GM23338 (cell line): Measurements from ENCODE around the gene GRIK4. TPM values are rescaled to one million over a fixed set of nuclear protein-coding genes. Genes with fewer than 3 reads are reported as not detected.

Source experiments
- ATAC-seq: fragments of 200-7000 bp; cut with Tn5 transposase; 3 replicates; pipeline ENCODE4 v1.9.1; 2020
- DNase-seq: peaks from one replicate; pipeline ENCODE4 v3.0.0-alpha.2; 2015; ENCODE audit warnings: low spot score
- H2AFZ ChIP-seq: fragments of 200-600 bp; sonication (generic); 2 replicates; pipeline ENCODE4 v1.8.0; 2016; ENCODE audit warnings: antibody characterized with exemption, mild to moderate bottlenecking, moderate library complexity
- H3F3A ChIP-seq: fragments of 200-600 bp; sonication (generic); replicated peaks from 2 replicates; pipeline ENCODE4 v1.8.0; 2017; ENCODE audit warnings: antibody characterized with exemption, mixed run types, low read depth
- H3K27ac ChIP-seq: fragments of 200-600 bp; sonication (generic); 2 replicates; pipeline ENCODE4 v1.6.1; 2016; ENCODE audit warnings: low read depth
- H3K27me3 ChIP-seq: fragments of 200-600 bp; sonication (generic); 2 replicates; pipeline ENCODE4 v1.8.0; 2016; ENCODE audit warnings: mild to moderate bottlenecking, mixed run types, moderate library complexity; ENCODE audit not compliant: insufficient read depth
- H3K36me3 ChIP-seq: fragments of 200-600 bp; sonication (generic); 2 replicates; pipeline ENCODE4 v1.8.0; 2016; ENCODE audit warnings: mild to moderate bottlenecking; ENCODE audit not compliant: insufficient read depth
- H3K4me1 ChIP-seq: fragments of 200-600 bp; sonication (generic); 2 replicates; pipeline ENCODE4 v1.8.0; 2016; ENCODE audit warnings: mild to moderate bottlenecking, moderate library complexity; ENCODE audit not compliant: insufficient read depth
- H3K4me2 ChIP-seq: fragments of 200-600 bp; sonication (generic); 2 replicates; pipeline ENCODE4 v1.7.1; 2017; ENCODE audit warnings: mixed run types
- H3K4me3 ChIP-seq: fragments of 200-600 bp; sonication (generic); 2 replicates; pipeline ENCODE4 v1.6.1; 2016; ENCODE audit warnings: mixed run types
- H3K79me2 ChIP-seq: fragments of 200-600 bp; sonication (generic); replicated peaks from 2 replicates; pipeline ENCODE4 v1.8.0; 2017; ENCODE audit warnings: mild to moderate bottlenecking; ENCODE audit not compliant: insufficient read depth
- H3K9me2 ChIP-seq: fragments of 200-600 bp; sonication (generic); 2 replicates; pipeline ENCODE4 v1.8.0; 2017; ENCODE audit not compliant: insufficient read depth
- H4K20me1 ChIP-seq: fragments of 200-600 bp; sonication (generic); replicated peaks from 2 replicates; pipeline ENCODE4 v1.8.0; 2017; ENCODE audit warnings: mild to moderate bottlenecking; ENCODE audit not compliant: insufficient read depth
- H3K27ac Mint-ChIP-seq: 2 replicates; pipeline ENCODE4 v1.8.0; 2020; ENCODE audit warnings: inconsistent platforms, mild to moderate bottlenecking, moderate library complexity, mixed read lengths
- H3K27me3 Mint-ChIP-seq: 3 replicates; pipeline ENCODE4 v1.8.0; 2022; ENCODE audit warnings: low read depth, mild to moderate bottlenecking, moderate library complexity, mixed read lengths, inconsistent platforms; ENCODE audit not compliant: insufficient read depth, poor library complexity
- H3K36me3 Mint-ChIP-seq: 3 replicates; pipeline ENCODE4 v1.8.0; 2021; ENCODE audit warnings: low read depth, mild to moderate bottlenecking, inconsistent platforms, moderate library complexity, mixed read lengths
- H3K4me1 Mint-ChIP-seq: 3 replicates; pipeline ENCODE4 v1.8.0; 2020; ENCODE audit warnings: mild to moderate bottlenecking, inconsistent platforms, mixed read lengths
- H3K4me3 Mint-ChIP-seq: 3 replicates; pipeline ENCODE4 v1.8.0; 2021; ENCODE audit warnings: moderate library complexity, mild to moderate bottlenecking, inconsistent platforms, mixed read lengths
- H3K9me3 Mint-ChIP-seq: 3 replicates; pipeline ENCODE4 v1.8.0; 2020; ENCODE audit warnings: moderate library complexity, mild to moderate bottlenecking, inconsistent platforms, mixed read lengths
- EZH2 ChIP-seq: fragments of 200-600 bp; sonication (generic); IDR thresholded peaks from one replicate; pipeline ENCODE4 v1.8.0; 2017; ENCODE audit warnings: antibody characterized with exemption, mild to moderate bottlenecking, low read depth; ENCODE audit not compliant: unreplicated experiment
- JUNB ChIP-seq: IDR thresholded peaks from one replicate; pipeline ENCODE4 v1.6.1; 2016; ENCODE audit warnings: antibody characterized with exemption; ENCODE audit not compliant: unreplicated experiment
- NANOG ChIP-seq: IDR thresholded peaks from 2 replicates; pipeline ENCODE4 v1.6.1; 2016; ENCODE audit warnings: antibody characterized with exemption, borderline replicate concordance
- POLR2AphosphoS5 ChIP-seq: IDR thresholded peaks from 2 replicates; pipeline ENCODE4 v1.6.1; 2016; ENCODE audit warnings: antibody characterized with exemption, low read depth
- STAT1 ChIP-seq: IDR thresholded peaks from one replicate; pipeline ENCODE4 v1.6.1; 2016; ENCODE audit warnings: antibody characterized with exemption; ENCODE audit not compliant: unreplicated experiment
- ZNF331 ChIP-seq: fragments of 250-450 bp; sonication (Bioruptor Pico); IDR thresholded peaks from 2 replicates; pipeline ENCODE4 v1.5.0; 2020; ENCODE audit warnings: low read depth, mild to moderate bottlenecking, moderate library complexity
- polyA plus RNA-seq: library from polyadenylated mRNA; unstranded; fragments of >200 nt; fragmentation: Nextera tagmentation; extraction: Ambion mirVana; gene quantifications from 2 replicates; pipeline ENCODE4 v1.2.1, GENCODE V29; 2016
- total RNA-seq: library from RNA; depleted of rRNA; stranded (reverse); fragments of >200 nt; shearing (Covaris generic); gene quantifications from 2 replicates; pipeline ENCODE4 v1.2.3, GENCODE V29; 2014
- TF ChIP-seq, protein P1 (sequence below): fragments of 250-450 bp; sonication (Bioruptor Pico); IDR thresholded peaks from 2 replicates; pipeline ENCODE4 v1.5.0; 2020; ENCODE audit warnings: mild to moderate bottlenecking, moderate library complexity
- TF ChIP-seq, protein P2 (sequence below): IDR thresholded peaks from one replicate; pipeline ENCODE4 v1.6.1; 2018; ENCODE audit warnings: antibody characterized with exemption; ENCODE audit not compliant: unreplicated experiment
- TF ChIP-seq, protein P3 (sequence below), 2 experiments: fragments of 200-600 bp in 1 of 2; sonication (generic) in 1 of 2; conservative IDR thresholded peaks; 2 replicates each; pipeline versions ENCODE4 v1.5.1 to v1.6.1; 2016 to 2017; ENCODE audit warnings: antibody characterized with exemption in 2 of 2, low read depth in 2 of 2, mild to moderate bottlenecking in 2 of 2, moderate library complexity in 1 of 2

The GRIK4 gene
- total and polyA plus RNA-seq, 2 experiments from 2014 or later: 0.63 to 2.2 TPM

DNA sequence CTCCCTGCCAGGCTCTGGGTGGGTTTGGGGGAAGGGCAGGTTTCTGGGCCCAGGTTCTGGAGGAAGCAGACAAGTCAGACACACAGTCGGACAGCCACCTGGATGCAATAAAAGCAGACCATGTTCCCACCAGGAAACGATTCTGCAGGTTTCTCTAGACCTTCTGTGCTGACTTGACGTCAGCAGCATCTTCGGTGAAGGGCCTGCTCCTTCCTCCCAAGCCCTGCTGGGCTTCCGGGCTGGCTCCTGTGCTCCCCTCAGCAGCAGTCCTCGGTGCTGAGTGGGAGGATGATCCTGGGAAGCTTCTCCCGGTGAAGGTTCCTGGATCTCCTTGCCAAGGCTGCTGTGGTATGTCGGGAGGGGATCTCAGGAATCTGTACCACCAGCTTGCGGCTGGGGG lies 240.0 kb downstream of the GRIK4 start (continued):
- TF ChIP-seq, protein P1, sequence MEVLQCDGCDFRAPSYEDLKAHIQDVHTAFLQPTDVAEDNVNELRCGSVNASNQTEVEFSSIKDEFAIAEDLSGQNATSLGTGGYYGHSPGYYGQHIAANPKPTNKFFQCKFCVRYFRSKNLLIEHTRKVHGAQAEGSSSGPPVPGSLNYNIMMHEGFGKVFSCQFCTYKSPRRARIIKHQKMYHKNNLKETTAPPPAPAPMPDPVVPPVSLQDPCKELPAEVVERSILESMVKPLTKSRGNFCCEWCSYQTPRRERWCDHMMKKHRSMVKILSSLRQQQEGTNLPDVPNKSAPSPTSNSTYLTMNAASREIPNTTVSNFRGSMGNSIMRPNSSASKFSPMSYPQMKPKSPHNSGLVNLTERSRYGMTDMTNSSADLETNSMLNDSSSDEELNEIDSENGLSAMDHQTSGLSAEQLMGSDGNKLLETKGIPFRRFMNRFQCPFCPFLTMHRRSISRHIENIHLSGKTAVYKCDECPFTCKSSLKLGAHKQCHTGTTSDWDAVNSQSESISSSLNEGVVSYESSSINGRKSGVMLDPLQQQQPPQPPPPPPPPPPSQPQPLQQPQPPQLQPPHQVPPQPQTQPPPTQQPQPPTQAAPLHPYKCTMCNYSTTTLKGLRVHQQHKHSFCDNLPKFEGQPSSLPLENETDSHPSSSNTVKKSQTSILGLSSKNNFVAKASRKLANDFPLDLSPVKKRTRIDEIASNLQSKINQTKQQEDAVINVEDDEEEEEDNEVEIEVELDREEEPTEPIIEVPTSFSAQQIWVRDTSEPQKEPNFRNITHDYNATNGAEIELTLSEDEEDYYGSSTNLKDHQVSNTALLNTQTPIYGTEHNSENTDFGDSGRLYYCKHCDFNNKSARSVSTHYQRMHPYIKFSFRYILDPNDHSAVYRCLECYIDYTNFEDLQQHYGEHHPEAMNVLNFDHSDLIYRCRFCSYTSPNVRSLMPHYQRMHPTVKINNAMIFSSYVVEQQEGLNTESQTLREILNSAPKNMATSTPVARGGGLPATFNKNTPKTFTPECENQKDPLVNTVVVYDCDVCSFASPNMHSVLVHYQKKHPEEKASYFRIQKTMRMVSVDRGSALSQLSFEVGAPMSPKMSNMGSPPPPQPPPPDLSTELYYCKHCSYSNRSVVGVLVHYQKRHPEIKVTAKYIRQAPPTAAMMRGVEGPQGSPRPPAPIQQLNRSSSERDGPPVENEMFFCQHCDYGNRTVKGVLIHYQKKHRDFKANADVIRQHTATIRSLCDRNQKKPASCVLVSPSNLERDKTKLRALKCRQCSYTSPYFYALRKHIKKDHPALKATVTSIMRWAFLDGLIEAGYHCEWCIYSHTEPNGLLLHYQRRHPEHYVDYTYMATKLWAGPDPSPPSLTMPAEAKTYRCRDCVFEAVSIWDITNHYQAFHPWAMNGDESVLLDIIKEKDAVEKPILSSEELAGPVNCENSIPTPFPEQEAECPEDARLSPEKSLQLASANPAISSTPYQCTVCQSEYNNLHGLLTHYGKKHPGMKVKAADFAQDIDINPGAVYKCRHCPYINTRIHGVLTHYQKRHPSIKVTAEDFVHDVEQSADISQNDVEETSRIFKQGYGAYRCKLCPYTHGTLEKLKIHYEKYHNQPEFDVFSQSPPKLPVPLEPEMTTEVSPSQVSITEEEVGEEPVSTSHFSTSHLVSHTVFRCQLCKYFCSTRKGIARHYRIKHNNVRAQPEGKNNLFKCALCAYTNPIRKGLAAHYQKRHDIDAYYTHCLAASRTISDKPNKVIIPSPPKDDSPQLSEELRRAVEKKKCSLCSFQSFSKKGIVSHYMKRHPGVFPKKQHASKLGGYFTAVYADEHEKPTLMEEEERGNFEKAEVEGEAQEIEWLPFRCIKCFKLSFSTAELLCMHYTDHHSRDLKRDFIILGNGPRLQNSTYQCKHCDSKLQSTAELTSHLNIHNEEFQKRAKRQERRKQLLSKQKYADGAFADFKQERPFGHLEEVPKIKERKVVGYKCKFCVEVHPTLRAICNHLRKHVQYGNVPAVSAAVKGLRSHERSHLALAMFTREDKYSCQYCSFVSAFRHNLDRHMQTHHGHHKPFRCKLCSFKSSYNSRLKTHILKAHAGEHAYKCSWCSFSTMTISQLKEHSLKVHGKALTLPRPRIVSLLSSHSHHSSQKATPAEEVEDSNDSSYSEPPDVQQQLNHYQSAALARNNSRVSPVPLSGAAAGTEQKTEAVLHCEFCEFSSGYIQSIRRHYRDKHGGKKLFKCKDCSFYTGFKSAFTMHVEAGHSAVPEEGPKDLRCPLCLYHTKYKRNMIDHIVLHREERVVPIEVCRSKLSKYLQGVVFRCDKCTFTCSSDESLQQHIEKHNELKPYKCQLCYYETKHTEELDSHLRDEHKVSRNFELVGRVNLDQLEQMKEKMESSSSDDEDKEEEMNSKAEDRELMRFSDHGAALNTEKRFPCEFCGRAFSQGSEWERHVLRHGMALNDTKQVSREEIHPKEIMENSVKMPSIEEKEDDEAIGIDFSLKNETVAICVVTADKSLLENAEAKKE (CRISPR knock-in tag): no peak
- TF ChIP-seq ZNF331 (CRISPR knock-in tag) (no peak), POLR2AphosphoS5 (no peak)
- TF ChIP-seq, protein P2, sequence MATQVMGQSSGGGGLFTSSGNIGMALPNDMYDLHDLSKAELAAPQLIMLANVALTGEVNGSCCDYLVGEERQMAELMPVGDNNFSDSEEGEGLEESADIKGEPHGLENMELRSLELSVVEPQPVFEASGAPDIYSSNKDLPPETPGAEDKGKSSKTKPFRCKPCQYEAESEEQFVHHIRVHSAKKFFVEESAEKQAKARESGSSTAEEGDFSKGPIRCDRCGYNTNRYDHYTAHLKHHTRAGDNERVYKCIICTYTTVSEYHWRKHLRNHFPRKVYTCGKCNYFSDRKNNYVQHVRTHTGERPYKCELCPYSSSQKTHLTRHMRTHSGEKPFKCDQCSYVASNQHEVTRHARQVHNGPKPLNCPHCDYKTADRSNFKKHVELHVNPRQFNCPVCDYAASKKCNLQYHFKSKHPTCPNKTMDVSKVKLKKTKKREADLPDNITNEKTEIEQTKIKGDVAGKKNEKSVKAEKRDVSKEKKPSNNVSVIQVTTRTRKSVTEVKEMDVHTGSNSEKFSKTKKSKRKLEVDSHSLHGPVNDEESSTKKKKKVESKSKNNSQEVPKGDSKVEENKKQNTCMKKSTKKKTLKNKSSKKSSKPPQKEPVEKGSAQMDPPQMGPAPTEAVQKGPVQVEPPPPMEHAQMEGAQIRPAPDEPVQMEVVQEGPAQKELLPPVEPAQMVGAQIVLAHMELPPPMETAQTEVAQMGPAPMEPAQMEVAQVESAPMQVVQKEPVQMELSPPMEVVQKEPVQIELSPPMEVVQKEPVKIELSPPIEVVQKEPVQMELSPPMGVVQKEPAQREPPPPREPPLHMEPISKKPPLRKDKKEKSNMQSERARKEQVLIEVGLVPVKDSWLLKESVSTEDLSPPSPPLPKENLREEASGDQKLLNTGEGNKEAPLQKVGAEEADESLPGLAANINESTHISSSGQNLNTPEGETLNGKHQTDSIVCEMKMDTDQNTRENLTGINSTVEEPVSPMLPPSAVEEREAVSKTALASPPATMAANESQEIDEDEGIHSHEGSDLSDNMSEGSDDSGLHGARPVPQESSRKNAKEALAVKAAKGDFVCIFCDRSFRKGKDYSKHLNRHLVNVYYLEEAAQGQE: no peak

DNA sequence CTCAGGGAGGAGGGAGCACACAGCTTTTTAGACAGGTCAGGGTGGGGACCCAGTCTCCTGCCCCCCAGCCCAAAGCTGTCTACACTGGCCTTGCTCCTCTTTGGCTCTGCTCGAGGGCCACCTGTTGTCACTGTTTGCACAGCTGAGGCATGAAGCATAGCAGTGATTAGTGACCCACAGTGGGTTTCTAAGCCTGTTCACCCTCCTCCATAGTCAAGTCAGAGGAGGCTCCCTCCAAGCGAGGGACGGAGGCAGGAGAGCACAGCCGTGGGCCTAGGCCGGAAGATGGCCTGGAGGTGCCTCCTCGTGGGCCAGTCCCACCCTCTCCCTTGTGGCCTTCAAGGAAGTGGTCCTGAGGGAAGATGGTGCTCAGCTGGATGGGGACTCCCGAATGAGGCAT lies 241.1 kb downstream of the GRIK4 start:
- Histone ChIP-seq H3K9me2 (no peaks in the 10 kb centered on the region), H3K4me3 (no peak overlapping the region), H3K4me1 (no peaks in the 10 kb centered on the region), H3K27ac (no peak overlapping the region), H4K20me1 (peaks cover 4% of the 10 kb centered on the region; the same call in 1 of the 2 replicates), H3F3A (no peaks in the 10 kb centered on the region), H2AFZ (no peak overlapping the region), H3K27me3 (no peaks in the 10 kb centered on the region), H3K4me2 (no peak overlapping the region), H3K79me2 (no peaks in the 10 kb centered on the region), H3K36me3 (no peaks in the 10 kb centered on the region)
- Mint-ChIP-seq H3K27ac (no peak overlapping the region), H3K4me1 (peaks cover 19% of the 10 kb centered on the region), H3K4me3 (no peak overlapping the region), H3K9me3 (no peaks in the 10 kb centered on the region; the same call in 2 of the 3 replicates), H3K27me3 (peaks cover 6% of the 10 kb centered on the region), H3K36me3 (no peaks in the 10 kb centered on the region)
- ATAC-seq (peak; percentile 20), DNase-seq (no peak)
- TF ChIP-seq POLR2AphosphoS5: no peak
- TF ChIP-seq NANOG: no peak
- no peak for TF ChIP-seq STAT1
- TF ChIP-seq EZH2: no peak
- TF ChIP-seq JUNB: no peak
- TF ChIP-seq, protein P3, sequence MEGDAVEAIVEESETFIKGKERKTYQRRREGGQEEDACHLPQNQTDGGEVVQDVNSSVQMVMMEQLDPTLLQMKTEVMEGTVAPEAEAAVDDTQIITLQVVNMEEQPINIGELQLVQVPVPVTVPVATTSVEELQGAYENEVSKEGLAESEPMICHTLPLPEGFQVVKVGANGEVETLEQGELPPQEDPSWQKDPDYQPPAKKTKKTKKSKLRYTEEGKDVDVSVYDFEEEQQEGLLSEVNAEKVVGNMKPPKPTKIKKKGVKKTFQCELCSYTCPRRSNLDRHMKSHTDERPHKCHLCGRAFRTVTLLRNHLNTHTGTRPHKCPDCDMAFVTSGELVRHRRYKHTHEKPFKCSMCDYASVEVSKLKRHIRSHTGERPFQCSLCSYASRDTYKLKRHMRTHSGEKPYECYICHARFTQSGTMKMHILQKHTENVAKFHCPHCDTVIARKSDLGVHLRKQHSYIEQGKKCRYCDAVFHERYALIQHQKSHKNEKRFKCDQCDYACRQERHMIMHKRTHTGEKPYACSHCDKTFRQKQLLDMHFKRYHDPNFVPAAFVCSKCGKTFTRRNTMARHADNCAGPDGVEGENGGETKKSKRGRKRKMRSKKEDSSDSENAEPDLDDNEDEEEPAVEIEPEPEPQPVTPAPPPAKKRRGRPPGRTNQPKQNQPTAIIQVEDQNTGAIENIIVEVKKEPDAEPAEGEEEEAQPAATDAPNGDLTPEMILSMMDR (conservative IDR thresholded peaks at IDR 0.05; ENCODE audit: low read depth in 2 of 2): no peak
